GM19463 (cell line): ENCODE data around the gene CLIC2.
"Not testable (repeated sequence)": the region's sequence is repeated elsewhere in the genome, so short reads cannot be mapped to it uniquely, and the experiment has no call there.

ENCODE experiments used
- ATAC-seq: cut with Tn5 transposase; IDR thresholded peaks from one replicate; pipeline ENCODE4 v1.9.1; 2021; ENCODE audit warnings: mild to moderate bottlenecking, moderate library complexity; ENCODE audit not compliant: unreplicated experiment

CLIC2 gene

GRCh38 chrX:155334486-155335336 lies at the start of gene CLIC2:
CLIC2 (minus strand) TSS chrX:155334614; CDS start chrX:155334427, 187 bp downstream.
- ATAC-seq = peak; percentile 74

GRCh38 chrX:155382529-155382967 lies 48.1 kb upstream of the CLIC2 start:
- peak; percentile 42 for ATAC-seq

- ATAC-seq = peak; percentile 74
Observed at GRCh38 chrX:155381843-155382528, 47.6 kb upstream of the CLIC2 start, which contains the start of gene F8A2. F8A2 (plus strand) TSS chrX:155382095; CDS start chrX:155382115, 20 bp downstream.

GRCh38 chrX:155379802-155380201 lies 45.4 kb upstream of the CLIC2 start:
- ATAC-seq = not testable (repeated sequence)

- peak; percentile 78 for ATAC-seq
Observed at GRCh38 chrX:155373777-155374458, 39.5 kb upstream of the CLIC2 start.

GRCh38 chrX:155363712-155364111 lies 29.3 kb upstream of the CLIC2 start:
- ATAC-seq = not testable (repeated sequence)

GRCh38 chrX:155349448-155349847 lies 15.0 kb upstream of the CLIC2 start:
- ATAC-seq = not testable (repeated sequence)

GRCh38 chrX:155345689-155346088 lies 11.3 kb upstream of the CLIC2 start:
- not testable (repeated sequence) for ATAC-seq

GRCh38 chrX:155335337-155335712 lies 911 bp upstream of the CLIC2 start:
- not testable (repeated sequence) for ATAC-seq

GRCh38 chrX:155333544-155334100 lies 792 bp downstream of the CLIC2 start:
- no peak for ATAC-seq

- no peak for ATAC-seq
Observed at GRCh38 chrX:155330992-155331391, 3.4 kb downstream of the CLIC2 start.

GRCh38 chrX:155329293-155329692 lies 5.1 kb downstream of the CLIC2 start:
- no peak for ATAC-seq

- ATAC-seq = no peak
Observed at GRCh38 chrX:155326610-155327009, 7.8 kb downstream of the CLIC2 start.

- no peak for ATAC-seq
Observed at GRCh38 chrX:155314260-155314659, 20.2 kb downstream of the CLIC2 start.

- ATAC-seq = no peak
Observed at GRCh38 chrX:155313766-155314165, 20.6 kb downstream of the CLIC2 start.

GRCh38 chrX:155293771-155294170 lies 40.6 kb downstream of the CLIC2 start:
- ATAC-seq = no peak

GRCh38 chrX:155279873-155280272 lies 54.5 kb downstream of the CLIC2 start:
- ATAC-seq = no peak

- ATAC-seq = no peak
Observed at GRCh38 chrX:155270969-155271368, 63.4 kb downstream of the CLIC2 start.

- not testable (repeated sequence) for ATAC-seq
Observed at GRCh38 chrX:155267995-155268394, 66.4 kb downstream of the CLIC2 start.

GRCh38 chrX:155266439-155266838 lies 68.0 kb downstream of the CLIC2 start:
- ATAC-seq = no peak
